ENCODE measurements around the gene KRT12.
"Not testable (repeated sequence)": the region's sequence is repeated elsewhere in the genome, so short reads cannot be mapped to it uniquely, and the experiment has no call there.

Gene KRT12

GRCh38 chr17:40841246-40841645, 25.8 kb downstream of the KRT12 start:
- peak; percentile 27 for DNase-seq

- no peak for DNase-seq
These were observed 27.8 kb downstream of the KRT12 start for GRCh38 chr17:40839194-40839593.

- DNase-seq, result no peak
These were observed 31.0 kb downstream of the KRT12 start for GRCh38 chr17:40836020-40836419.

- no peak for DNase-seq
These were observed 33.1 kb downstream of the KRT12 start for GRCh38 chr17:40833882-40834281.

GRCh38 chr17:40832840-40833239, 34.2 kb downstream of the KRT12 start:
- no peak for DNase-seq

- no peak for DNase-seq
These were observed 36.8 kb downstream of the KRT12 start for GRCh38 chr17:40830085-40830776.

GRCh38 chr17:40828454-40829044, 38.5 kb downstream of the KRT12 start:
- no peak for DNase-seq

GRCh38 chr17:40827746-40828453, 39.1 kb downstream of the KRT12 start:
- no peak for DNase-seq

GRCh38 chr17:40825599-40825998, 41.4 kb downstream of the KRT12 start:
- DNase-seq, result no peak

- no peak for DNase-seq
These were observed 42.8 kb downstream of the KRT12 start for GRCh38 chr17:40824015-40824832.

- DNase-seq, result no peak
These were observed 44.8 kb downstream of the KRT12 start, which contains the start of gene KRT10 for GRCh38 chr17:40822132-40822812. TSS of gene KRT10 (minus strand) at chr17:40822614. CDS start at chr17:40822585, 29 bp downstream.

- DNase-seq, result no peak
These were observed 45.5 kb downstream of the KRT12 start for GRCh38 chr17:40821536-40821935.

- DNase-seq, result no peak
These were observed 46.7 kb downstream of the KRT12 start for GRCh38 chr17:40820228-40820838.

GRCh38 chr17:40819528-40820125, 47.4 kb downstream of the KRT12 start:
- no peak for DNase-seq

- peak; percentile 94 for DNase-seq
These were observed 48.1 kb downstream of the KRT12 start for GRCh38 chr17:40818733-40819527.

- no peak for DNase-seq
These were observed 48.7 kb downstream of the KRT12 start for GRCh38 chr17:40818343-40818732.

GRCh38 chr17:40817103-40817682, 49.8 kb downstream of the KRT12 start:
- DNase-seq, result no peak

- no peak for DNase-seq
These were observed 50.5 kb downstream of the KRT12 start for GRCh38 chr17:40816569-40816968.

- DNase-seq, result no peak
These were observed 51.6 kb downstream of the KRT12 start for GRCh38 chr17:40815381-40815780.

- not testable (repeated sequence) for DNase-seq
These were observed 52.4 kb downstream of the KRT12 start for GRCh38 chr17:40814657-40815056.
